ENCODE data around the gene IPO8.
"Not testable (repeated sequence)": the region's sequence is repeated elsewhere in the genome, so short reads cannot be mapped to it uniquely, and the experiment has no call there.

The IPO8 gene

GRCh38 chr12:30691122-30691879 is 4.4 kb downstream of the IPO8 start:
- DNase-seq (ENCODE audit: low read depth in 1 of 2, low spot score in 1 of 2), result no peak

DNA sequence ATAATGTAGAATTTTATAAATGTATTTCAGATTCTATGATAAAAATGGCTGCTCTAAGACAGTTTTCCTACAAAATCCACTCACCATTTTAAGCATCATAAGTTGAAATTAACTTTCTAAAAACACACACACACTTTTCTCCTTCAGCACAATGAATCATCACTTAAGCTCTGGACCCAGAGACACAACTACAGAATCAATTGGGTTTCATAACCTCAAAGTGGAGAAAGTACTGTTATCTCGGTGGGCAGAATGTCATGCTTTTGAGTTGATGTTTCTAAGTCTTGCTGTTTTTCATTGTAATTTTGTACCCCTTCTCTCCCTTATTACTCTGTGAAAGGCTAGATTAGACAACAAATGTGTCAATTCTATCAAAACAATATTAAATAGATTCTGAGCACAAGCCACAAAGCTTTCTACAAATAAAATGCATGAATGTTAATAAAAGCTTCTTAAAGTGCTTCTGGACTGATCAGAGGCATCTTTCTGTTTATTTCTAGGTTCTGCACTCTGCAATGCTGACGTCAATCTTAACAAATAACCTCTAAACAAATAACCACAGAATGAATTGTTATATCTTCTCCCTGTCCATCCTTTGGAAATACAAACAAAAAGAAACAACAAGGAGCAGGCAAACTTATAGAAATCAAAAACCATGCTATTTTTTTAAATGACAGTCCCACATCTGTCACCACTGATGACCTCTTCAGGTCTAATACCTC is 8.2 kb downstream of the IPO8 start:
- no peak for DNase-seq (ENCODE audit: low read depth in 1 of 2, low spot score in 1 of 2)

DNA sequence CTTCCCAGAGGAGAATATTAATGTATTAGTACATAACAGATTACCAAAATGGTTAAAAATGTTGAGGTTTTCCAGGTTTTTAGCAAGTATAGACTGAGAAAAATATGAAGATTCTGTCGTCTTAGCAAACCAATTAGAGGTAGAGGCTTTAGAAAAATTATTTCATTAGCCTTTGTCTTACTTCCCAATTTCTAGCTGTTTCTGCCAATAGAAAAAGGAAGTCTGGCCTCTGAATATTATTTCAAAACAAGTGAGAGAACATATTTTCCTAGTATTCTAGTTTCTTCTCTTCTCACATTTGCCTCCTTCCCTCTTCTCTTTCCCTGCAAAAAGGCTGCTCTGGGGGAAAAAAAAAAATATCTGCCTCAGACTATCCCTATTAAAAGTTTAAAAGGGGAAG is 16.4 kb downstream of the IPO8 start:
- no peak for DNase-seq (ENCODE audit: low read depth in 1 of 2, low spot score in 1 of 2)

- DNase-seq (ENCODE audit: low read depth in 1 of 2, low spot score in 1 of 2), result no peak
Observed at GRCh38 chr12:30678221-30678620, 17.4 kb downstream of the IPO8 start.

DNA sequence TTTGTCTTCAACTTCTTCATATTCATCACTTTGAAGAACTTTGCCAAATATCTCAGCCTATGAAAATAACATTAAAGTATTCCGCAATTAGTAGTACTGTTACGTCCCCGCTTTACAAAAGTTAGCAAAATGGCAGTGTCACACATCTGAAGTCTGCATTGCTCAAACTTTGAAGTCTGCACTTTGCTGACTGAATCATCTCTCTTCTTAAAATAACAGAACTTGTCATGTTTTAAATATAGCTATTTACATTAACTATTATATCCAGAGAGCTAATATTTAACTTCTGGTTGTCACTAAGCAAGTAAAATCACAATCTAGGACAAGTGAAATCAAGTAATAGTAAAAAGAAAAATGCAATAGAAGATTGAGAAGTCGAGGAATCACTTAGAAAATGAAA is 34.5 kb downstream of the IPO8 start:
- DNase-seq (ENCODE audit: low read depth in 1 of 2, low spot score in 1 of 2), result no peak

- no peak for DNase-seq (ENCODE audit: low read depth in 1 of 2, low spot score in 1 of 2)
Observed at GRCh38 chr12:30652034-30652696, 43.5 kb downstream of the IPO8 start.

DNA sequence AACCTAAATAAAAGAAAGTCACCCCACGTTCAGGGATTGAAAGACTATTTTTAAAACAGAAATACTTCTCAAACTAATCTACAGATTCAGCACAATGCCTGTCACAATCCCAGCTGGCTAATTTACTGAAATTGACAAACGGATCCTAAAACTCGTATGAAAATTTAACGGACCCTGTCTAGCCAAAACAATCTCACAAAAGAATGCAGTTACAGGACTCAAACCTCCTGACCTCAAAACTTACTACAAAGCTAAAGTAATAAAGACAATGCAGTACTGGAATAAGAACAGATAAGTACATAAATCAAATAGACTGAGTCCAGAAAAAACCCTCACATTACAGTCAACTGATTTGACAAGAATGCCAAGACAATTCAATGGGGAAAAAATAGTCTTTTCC is 48.8 kb downstream of the IPO8 start:
- DNase-seq (ENCODE audit: low read depth in 1 of 2, low spot score in 1 of 2), result no peak

GRCh38 chr12:30643366-30643765 is 52.3 kb downstream of the IPO8 start:
- no peak for DNase-seq (ENCODE audit: low read depth in 1 of 2, low spot score in 1 of 2)

DNA sequence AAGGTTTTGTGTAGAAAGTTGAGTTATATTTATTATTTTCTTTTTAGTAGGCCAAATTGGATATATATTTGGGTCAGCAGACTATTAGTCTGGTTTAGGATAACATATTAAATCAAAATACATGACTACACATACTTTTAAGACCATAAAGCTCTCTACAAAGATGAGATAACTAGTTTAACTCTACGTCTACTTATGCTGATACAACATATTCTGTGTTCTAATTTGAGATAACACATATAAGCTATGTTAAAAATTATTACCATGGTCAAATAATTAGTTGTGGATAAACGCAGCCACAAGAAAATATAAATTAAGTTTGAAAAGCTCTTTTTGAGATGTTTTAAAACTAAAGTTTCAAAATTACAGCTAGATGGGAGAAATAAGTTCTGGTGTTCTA is 55.3 kb downstream of the IPO8 start:
- no peak for DNase-seq (ENCODE audit: low read depth in 1 of 2, low spot score in 1 of 2)

GRCh38 chr12:30635385-30635784 is 60.3 kb downstream of the IPO8 start:
- DNase-seq (ENCODE audit: low read depth in 1 of 2, low spot score in 1 of 2), result no peak

DNA sequence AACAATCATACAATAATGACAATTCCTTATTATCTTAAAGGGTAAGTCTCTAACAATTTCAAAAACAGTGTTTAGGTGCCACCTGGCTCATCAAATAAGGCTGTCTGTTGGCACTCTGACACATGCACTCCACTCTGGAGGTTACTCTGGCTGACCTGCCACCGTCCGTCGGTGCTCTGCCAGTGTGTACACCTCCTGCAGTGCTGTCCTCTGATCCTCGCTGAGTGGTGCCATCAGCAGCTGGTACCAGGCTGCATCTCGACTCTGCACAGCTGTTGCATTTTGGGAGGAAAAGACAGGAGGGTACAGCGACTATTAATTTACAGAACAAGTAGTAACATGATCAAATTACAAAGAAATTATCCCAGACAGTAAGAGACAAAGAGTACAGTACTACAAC is 63.9 kb downstream of the IPO8 start:
- no peak for DNase-seq (ENCODE audit: low read depth in 1 of 2, low spot score in 1 of 2)

GRCh38 chr12:30630979-30631285 is 64.7 kb downstream of the IPO8 start:
- no peak for DNase-seq (ENCODE audit: low read depth in 1 of 2, low spot score in 1 of 2)

DNA sequence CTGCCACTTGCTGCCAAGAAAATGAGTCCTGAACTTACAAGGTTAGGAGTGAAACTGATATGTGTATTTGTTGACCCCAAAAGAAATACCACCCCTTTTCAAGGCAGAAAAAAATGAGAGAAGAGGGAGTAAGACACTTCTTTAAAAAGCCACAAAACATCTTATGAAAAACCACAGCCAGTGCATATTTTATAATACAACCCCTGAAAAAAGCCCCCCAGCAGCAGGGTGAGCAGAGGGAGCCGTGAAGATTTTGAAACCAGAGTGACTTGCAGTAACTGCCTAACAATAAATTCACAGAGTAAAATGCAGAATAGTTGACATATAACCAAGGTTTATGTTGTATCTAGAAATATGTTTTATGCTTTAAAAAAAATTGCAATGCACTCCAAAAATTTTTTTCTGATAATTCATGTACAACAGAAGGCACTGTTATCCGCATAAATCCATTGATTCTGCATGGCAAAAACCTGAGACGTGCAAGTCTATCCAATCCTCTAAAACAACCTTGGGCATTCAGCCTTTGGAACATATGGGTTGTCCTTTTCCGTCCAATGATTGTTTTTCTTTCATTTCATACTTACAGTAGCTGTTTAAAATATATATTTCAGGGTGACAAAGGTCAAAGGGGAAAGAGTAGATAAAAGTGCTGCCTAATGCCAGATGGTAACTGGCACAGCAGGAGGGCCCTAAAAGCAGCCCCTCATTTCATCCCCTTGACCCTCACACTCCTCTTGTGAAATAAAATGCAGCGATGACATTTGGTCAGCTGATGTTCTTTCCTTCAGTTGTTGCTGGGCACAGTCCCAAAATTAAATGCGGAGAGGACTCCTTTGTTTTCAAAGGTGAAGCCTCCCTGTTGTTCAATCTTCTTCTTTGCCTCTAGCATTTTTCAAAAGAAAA is 65.3 kb downstream of the IPO8 start:
- no peak for DNase-seq (ENCODE audit: low read depth in 1 of 2, low spot score in 1 of 2)

DNA sequence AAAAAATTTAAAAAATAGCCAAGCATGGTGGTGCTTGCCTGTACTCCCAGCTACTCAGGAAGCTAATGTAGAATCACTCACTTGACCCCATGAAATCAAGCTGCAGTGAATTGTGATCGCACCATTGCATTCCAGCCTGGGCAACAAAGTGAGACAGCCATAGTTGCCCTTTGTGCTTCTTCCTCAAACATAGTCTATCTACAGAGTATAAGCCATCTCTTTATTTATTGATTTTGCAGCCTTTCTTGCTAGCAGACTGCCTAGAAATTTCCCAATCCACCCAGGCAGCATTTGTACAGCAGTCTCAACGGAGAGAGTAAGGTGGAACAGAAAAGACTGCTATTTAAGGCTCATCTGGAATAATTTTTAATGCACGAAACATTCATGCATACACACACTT is 68.8 kb downstream of the IPO8 start:
- DNase-seq (ENCODE audit: low read depth in 1 of 2, low spot score in 1 of 2), result no peak

DNA sequence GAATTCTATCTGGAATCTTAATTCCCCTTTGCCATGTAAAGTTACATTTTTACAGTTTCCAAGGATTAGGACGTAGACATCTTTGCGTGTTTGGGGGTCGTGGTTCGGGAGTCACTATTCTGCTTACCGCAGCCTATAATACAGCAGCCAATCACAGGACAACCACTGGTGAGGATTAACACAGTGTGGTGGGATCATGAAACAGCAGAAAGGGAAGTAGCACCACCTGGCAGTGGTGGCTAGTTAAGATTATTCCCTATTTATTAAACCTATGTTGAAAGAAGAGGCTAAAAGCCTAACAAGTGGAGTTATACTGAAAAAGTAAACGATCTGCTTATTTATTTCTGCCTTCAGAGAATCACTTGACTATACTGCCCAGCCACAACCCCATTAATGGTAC is 71.7 kb downstream of the IPO8 start:
- DNase-seq (ENCODE audit: low read depth in 1 of 2, low spot score in 1 of 2), result no peak

GRCh38 chr12:30622509-30622908 is 73.2 kb downstream of the IPO8 start:
- DNase-seq (ENCODE audit: low read depth in 1 of 2, low spot score in 1 of 2), result no peak

DNA sequence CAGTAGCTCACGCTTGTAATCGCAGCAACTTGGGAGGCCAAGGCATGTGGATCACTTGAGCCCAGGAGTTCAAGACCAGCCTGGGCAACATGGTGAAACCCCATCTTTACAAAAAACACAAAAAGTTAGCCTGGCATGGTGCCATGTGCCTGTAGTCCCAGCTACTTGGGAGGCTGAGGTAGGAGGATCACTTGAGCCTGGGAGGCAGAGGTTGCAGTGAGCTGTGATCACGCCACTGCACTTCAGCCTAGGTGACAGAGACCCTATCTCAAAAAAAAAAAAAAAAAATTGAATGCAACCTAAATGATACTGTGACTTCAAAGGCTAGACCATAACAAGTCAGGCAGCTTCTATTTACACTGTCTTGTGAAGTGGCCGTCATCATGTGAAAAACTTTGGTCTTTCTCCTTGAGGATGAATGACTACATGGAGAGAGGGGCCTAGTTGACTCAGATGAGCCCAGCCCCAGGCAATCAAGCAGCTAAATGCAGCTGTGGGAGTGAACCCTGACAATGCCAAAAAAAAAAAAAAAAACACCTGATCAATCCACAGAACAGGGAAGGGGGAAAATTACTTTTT is 73.9 kb downstream of the IPO8 start:
- not testable (repeated sequence) for DNase-seq (ENCODE audit: low read depth in 1 of 2, low spot score in 1 of 2)

GRCh38 chr12:30617346-30618016 is 78.2 kb downstream of the IPO8 start:
- no peak for DNase-seq (ENCODE audit: low read depth in 1 of 2, low spot score in 1 of 2)

GRCh38 chr12:30614031-30614430 is 81.6 kb downstream of the IPO8 start:
- DNase-seq (ENCODE audit: low read depth in 1 of 2, low spot score in 1 of 2), result no peak

- DNase-seq (ENCODE audit: low read depth in 1 of 2, low spot score in 1 of 2), result no peak
Observed at GRCh38 chr12:30613119-30613830, 82.4 kb downstream of the IPO8 start.

Data from activated T-helper 1 cell treated with anti-CD3 and anti-CD28 coated beads, Interleukin-2, amount 50 U/mL, for 16 hours (primary cell).